Right lobe of liver (tissue), 6 donors: ENCODE results near the gene CD109. TPM values are rescaled to one million over a fixed set of nuclear protein-coding genes. Genes with fewer than 3 reads are reported as not detected.

Experiments
- ATAC-seq, 4 donors: fragments of 200-7000 bp; cut with Tn5 transposase; one replicate each; pipeline ENCODE4 v1.9.1; 2020; ENCODE audit warnings: mild to moderate bottlenecking in 4 of 4, moderate library complexity in 4 of 4
- DNase-seq, 3 donors: peaks; one replicate each; pipeline ENCODE4 v3.0.0-alpha.2; 2020
- H3K27ac ChIP-seq, 3 donors: fragments of 200-600 bp; one replicate each; pipeline ENCODE4 v1.8.0; 2022
- H3K27me3 ChIP-seq, 2 donors: fragments of 200-600 bp; one replicate each; pipeline ENCODE4 v1.8.0; 2022
- H3K36me3 ChIP-seq, 4 donors: fragments of 200-600 bp; sonication (generic) in 1 of 4; one replicate each; pipeline versions ENCODE4 v1.5.1 to v1.8.0; 2017 to 2022; ENCODE audit warnings: control low read depth in 1 of 4
- H3K4me1 ChIP-seq, 4 donors: fragments of 200-600 bp; sonication (generic) in 1 of 4; one replicate each; pipeline versions ENCODE4 v1.5.1 to v1.8.0; 2017 to 2022; ENCODE audit warnings: control low read depth in 1 of 4
- H3K4me3 ChIP-seq, 3 donors: fragments of 200-600 bp; one replicate each; pipeline ENCODE4 v1.8.0; 2022
- H3K9me3 ChIP-seq, 4 donors: fragments of 200-600 bp; sonication (generic) in 1 of 4; one replicate each; pipeline versions ENCODE4 v1.5.1 to v1.8.0; 2017 to 2022; ENCODE audit warnings: control low read depth in 1 of 4
- POLR2A ChIP-seq: fragments of 450-650 bp; IDR thresholded peaks from one replicate; pipeline ENCODE4 v1.6.1; 2017; ENCODE audit warnings: antibody characterized with exemption, mild to moderate bottlenecking
- WGBS: methylation state at CpG from one replicate; pipeline ENCODE4 v1.1.6; 2018; ENCODE audit warnings: low coverage, low lambda C conversion rate; ENCODE audit not compliant: insufficient coverage; ENCODE audit errors: missing lambda C conversion rate; 5-methylcytosine and 5-hydroxymethylcytosine counted together
- intact Hi-C, 2 donors: fragments of 100-400 bp; cut with DNase I; formaldehyde crosslinking; loops; one replicate each; pipeline versions ENCODE4 v1.11.2 to v1.14.1; 2022
- total RNA-seq, 6 experiments: library from RNA; depleted of rRNA in 2 of 6; stranded (reverse); fragments of >200 nt in 2 of 6; fragmentation: NEBNext Ultra II Directional in 3 of 6; extraction: Animal tissue kit (Norgen Biotek cat#: 25700) in 3 of 6; gene quantifications; one replicate each; pipeline versions ENCODE4 v1.1.0 to v1.2.4, GENCODE V29; 2016 to 2023
- TF ChIP-seq, protein P1 (sequence below), 4 donors: fragments of 200-600 bp in 3 of 4; fragments of 450-650 bp in 1 of 4; IDR thresholded peaks; one replicate each; pipeline versions ENCODE4 v1.5.1 to v1.8.0; 2016 to 2022; ENCODE audit warnings: antibody characterized with exemption in 4 of 4, mild to moderate bottlenecking in 2 of 4
- donor health status: DM: no; HTN: yes; CAD: no.
- donor health status: DM: no; HTN: no; CAD: no.
- donor health status: DM: no; HTN: no; CAD: no.
- donor health status: DM: no; HTN: yes; CAD: no.
- donor health status: DM: no; HTN: yes; CAD: no.

CD109 gene
- total RNA-seq, 6 experiments from 2014 or later = 0.35 to 8.4 (median 2.8) TPM

DNA sequence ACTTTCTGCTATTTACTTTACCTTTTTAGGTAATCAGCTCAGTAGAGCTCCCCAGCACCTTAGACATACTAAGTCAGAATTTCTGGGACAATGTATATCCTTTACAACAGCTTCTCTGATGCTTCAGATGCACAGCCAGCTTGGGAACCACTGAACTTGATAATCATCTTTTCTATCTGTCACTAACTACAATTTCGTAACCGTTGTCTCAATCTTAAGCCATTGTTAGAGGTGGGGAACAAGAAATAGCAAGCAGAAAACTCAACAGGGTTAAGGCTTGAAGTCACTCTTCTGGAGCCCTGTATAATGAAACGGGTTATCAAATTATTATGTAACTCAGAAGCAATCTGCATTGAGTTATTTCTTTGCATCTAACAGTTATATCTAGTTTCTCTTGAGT, 47.1 kb downstream of the CD109 start:
- ATAC-seq (no peak), DNase-seq (no peak)
- Histone ChIP-seq H3K36me3 (no peaks in the 10 kb centered on the region), H3K9me3 (no peaks in the 10 kb centered on the region), H3K4me3 (no peak overlapping the region), H3K27me3 (no peaks in the 10 kb centered on the region), H3K4me1 (no peaks in the 10 kb centered on the region), H3K27ac (no peak overlapping the region)
- TF ChIP-seq, protein P1, sequence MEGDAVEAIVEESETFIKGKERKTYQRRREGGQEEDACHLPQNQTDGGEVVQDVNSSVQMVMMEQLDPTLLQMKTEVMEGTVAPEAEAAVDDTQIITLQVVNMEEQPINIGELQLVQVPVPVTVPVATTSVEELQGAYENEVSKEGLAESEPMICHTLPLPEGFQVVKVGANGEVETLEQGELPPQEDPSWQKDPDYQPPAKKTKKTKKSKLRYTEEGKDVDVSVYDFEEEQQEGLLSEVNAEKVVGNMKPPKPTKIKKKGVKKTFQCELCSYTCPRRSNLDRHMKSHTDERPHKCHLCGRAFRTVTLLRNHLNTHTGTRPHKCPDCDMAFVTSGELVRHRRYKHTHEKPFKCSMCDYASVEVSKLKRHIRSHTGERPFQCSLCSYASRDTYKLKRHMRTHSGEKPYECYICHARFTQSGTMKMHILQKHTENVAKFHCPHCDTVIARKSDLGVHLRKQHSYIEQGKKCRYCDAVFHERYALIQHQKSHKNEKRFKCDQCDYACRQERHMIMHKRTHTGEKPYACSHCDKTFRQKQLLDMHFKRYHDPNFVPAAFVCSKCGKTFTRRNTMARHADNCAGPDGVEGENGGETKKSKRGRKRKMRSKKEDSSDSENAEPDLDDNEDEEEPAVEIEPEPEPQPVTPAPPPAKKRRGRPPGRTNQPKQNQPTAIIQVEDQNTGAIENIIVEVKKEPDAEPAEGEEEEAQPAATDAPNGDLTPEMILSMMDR (IDR thresholded peaks at IDR 0.05) = no peak
- no peak for TF ChIP-seq POLR2A
- 64% methylated on average over 3 of the region's 3 CpGs for WGBS
- intact Hi-C loops = no loop called here

DNA sequence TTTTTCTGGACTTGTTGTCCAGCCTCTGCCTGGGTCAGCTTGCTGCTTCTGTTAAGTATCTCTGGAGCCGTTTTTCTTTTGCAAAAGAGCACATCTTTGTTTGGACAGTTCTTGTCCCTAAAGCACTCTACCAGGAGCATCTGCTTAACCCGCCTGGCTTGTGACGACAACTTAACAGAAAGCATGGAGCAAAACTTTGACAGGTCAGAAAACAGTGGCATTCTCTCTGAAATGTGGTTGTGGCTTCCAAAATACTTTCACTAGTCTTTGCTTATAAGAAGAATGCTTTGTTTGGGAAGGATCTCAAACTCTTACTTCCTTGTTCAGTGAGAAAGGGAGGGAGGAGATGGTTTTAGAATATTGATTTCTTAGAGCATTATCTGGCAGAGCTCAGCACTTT, 47.6 kb downstream of the CD109 start:
- intact Hi-C loops = no loop called here
- Histone ChIP-seq H3K9me3 (no peaks in the 10 kb centered on the region), H3K4me1 (no peaks in the 10 kb centered on the region), H3K36me3 (no peaks in the 10 kb centered on the region), H3K4me3 (no peak overlapping the region), H3K27ac (no peak overlapping the region), H3K27me3 (no peaks in the 10 kb centered on the region)
- DNase-seq (no peak), ATAC-seq (no peak)
- 61% methylated on average over 3 of the region's 3 CpGs for WGBS
- no peak for TF ChIP-seq POLR2A
- TF ChIP-seq, protein P1 (IDR thresholded peaks at IDR 0.05) = no peak

DNA sequence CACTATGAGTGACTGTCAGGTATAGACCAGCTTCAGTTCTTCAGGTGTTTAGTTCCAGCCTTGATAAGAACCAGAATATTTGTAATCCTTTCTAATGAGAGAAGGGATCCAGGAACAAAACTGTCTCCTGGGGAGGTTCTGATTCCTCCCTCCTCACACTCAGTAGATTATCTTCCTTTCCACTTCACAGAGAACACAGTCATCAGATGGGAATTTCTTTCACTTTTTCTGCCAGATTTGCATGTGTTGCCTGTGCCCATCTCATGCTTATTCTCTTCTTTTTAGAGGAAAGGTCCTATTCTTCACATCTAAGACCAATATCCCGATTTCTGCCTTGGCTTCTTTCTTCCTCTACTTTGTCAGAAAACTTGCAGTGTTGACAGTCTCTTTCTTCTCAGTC, 50.8 kb downstream of the CD109 start:
- no peak for ATAC-seq
- intact Hi-C loops = no loop called here

DNA sequence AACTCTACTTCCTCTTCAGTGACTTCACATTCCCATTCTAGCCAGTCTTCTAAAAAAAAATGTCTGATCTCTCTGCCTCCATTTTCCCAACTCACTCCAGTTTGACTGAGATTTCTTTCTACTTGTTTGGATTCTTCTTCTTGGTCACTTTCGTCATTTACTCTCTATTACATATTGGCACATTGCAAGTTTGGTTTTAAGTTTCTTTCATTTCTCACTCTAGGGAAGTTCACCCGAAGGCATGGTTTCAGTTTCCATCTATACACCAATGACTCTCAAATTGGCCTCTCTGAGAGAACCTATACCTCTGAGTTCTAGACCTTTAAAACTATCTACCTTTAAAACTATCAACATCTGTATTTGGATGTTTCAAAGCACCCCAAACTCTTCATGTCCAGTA, 51.3 kb downstream of the CD109 start:
- DNase-seq = no peak
- peak in 3 of 4 donors; percentile 44 to 53 (median 50) for ATAC-seq
- no peaks in the 10 kb centered on the region for H3K4me1 ChIP-seq
- H3K9me3 ChIP-seq = no peaks in the 10 kb centered on the region
- intact Hi-C loops = no loop called here
- no peak overlapping the region for H3K4me3 ChIP-seq
- no peak overlapping the region for H3K27ac ChIP-seq
- no peaks in the 10 kb centered on the region for H3K36me3 ChIP-seq
- no peaks in the 10 kb centered on the region for H3K27me3 ChIP-seq
- 39% methylated on average over 2 of the region's 2 CpGs for WGBS
- TF ChIP-seq, protein P1 (IDR thresholded peaks at IDR 0.05) = no peak
- no peak for TF ChIP-seq POLR2A

More for the DNA sequence above, 50.8 kb downstream of the CD109 start:
- H3K4me1 ChIP-seq = no peaks in the 10 kb centered on the region
- no peaks in the 10 kb centered on the region for H3K36me3 ChIP-seq
- H3K27ac ChIP-seq = no peak overlapping the region
- no peaks in the 10 kb centered on the region for H3K27me3 ChIP-seq
- no peak overlapping the region for H3K4me3 ChIP-seq
- WGBS = 42% methylated on average over 1 of the region's 1 CpG
- no peak for TF ChIP-seq POLR2A
- TF ChIP-seq, protein P1 (IDR thresholded peaks at IDR 0.05) = no peak
- no peak for DNase-seq
- H3K9me3 ChIP-seq = no peaks in the 10 kb centered on the region

DNA sequence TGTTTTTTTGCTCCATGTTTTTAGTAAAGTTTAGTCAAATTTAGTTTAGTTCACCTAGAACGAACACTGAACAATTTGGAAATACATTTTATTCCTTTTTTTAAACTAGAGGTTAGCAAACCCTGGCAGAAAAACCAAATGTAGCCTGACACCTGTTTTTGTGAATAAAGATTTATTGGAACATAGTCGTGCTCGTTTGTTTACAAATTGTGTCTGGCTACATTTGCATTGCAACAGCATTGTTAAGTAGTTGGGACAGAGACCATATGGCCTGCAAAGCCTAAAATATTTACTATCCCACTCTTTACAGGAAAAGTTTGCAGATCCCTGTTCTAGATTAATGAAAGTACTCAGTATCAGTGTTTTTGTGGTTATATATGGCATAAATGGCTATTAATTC, 56.9 kb downstream of the CD109 start:
- H3K36me3 ChIP-seq = no peaks in the 10 kb centered on the region
- intact Hi-C loops = no loop called here
- H3K27me3 ChIP-seq = no peaks in the 10 kb centered on the region
- no peak for TF ChIP-seq POLR2A
- TF ChIP-seq, protein P1 (IDR thresholded peaks at IDR 0.05) = no peak
- H3K9me3 ChIP-seq = no peaks in the 10 kb centered on the region
- DNase-seq (no peak), ATAC-seq (no peak)
- WGBS = 58% methylated on average over 3 of the region's 3 CpGs
- H3K4me1 ChIP-seq = no peaks in the 10 kb centered on the region
- no peak overlapping the region for H3K27ac ChIP-seq
- H3K4me3 ChIP-seq = no peak overlapping the region
